Activated T-helper 1 cell treated with anti-CD3 and anti-CD28 coated beads, Interleukin-12 subunit alpha, Interleukin-12 subunit beta, Interleukin-2, Interleukin-4 antibody, amounts not matched to agents 30 ng/mL and 10 ng/mL and 1 ng/mL, durations not matched to agents 14 hours and 24 hours and 36 hours (primary cell): ENCODE measurements around the gene EXOC2. TPM values are rescaled to one million over a fixed set of nuclear protein-coding genes. Genes with fewer than 3 reads are reported as not detected.

Experiments
- DNase-seq: peaks from one replicate; pipeline ENCODE4 v3.0.0; 2021; ENCODE audit warnings: low spot score
- H3K27ac Mint-ChIP-seq: one replicate; pipeline ENCODE4 v1.8.0; 2021; ENCODE audit warnings: mild to moderate bottlenecking, mixed read lengths
- H3K27me3 Mint-ChIP-seq: one replicate; pipeline ENCODE4 v1.8.0; 2022; ENCODE audit warnings: mild to moderate bottlenecking, moderate library complexity, mixed read lengths; ENCODE audit not compliant: insufficient read depth
- H3K36me3 Mint-ChIP-seq: one replicate; pipeline ENCODE4 v1.8.0; 2021; ENCODE audit warnings: low read depth, mixed read lengths
- H3K4me1 Mint-ChIP-seq: one replicate; pipeline ENCODE4 v1.8.0; 2021; ENCODE audit warnings: low read depth, mixed read lengths
- H3K4me3 Mint-ChIP-seq: one replicate; pipeline ENCODE4 v1.8.0; 2021; ENCODE audit warnings: mild to moderate bottlenecking, moderate library complexity, mixed read lengths
- H3K9me3 Mint-ChIP-seq: one replicate; pipeline ENCODE4 v1.8.0; 2021; ENCODE audit warnings: mixed read lengths
- intact Hi-C: fragments of 100-400 bp; cut with micrococcal nuclease; formaldehyde crosslinking; loops from one replicate; pipeline ENCODE4 v1.15.1; 2024
- total RNA-seq: library from RNA; stranded (reverse); gene quantifications from 2 replicates; pipeline ENCODE4 v1.2.3, GENCODE V29; 2022

EXOC2 gene
- total RNA-seq, 1 donor from 2014 or later, result 44.5 TPM

- Mint-ChIP-seq H3K9me3 (no peaks in the 10 kb centered on the region), H3K27ac (peak overlapping the region; percentile 68), H3K4me1 (peaks cover 44% of the 10 kb centered on the region), H3K27me3 (no peaks in the 10 kb centered on the region), H3K36me3 (peaks cover 10% of the 10 kb centered on the region), H3K4me3 (peak overlapping the region; percentile 34)
- intact Hi-C loops, result loop anchor here (1.0 to 5.0 kb wide), 5 partner anchors 8 to 1857 kb away; partner anchors contain the start of genes EXOC2 and IRF4
- no peak for DNase-seq
Measured at GRCh38 chr6:684831-685636, 7.9 kb downstream of the EXOC2 start.

GRCh38 chr6:683742-684440 lies 9.0 kb downstream of the EXOC2 start:
- no peaks in the 10 kb centered on the region for H3K27me3 Mint-ChIP-seq
- H3K9me3 Mint-ChIP-seq, result no peaks in the 10 kb centered on the region
- no peak for DNase-seq
- peak overlapping the region; percentile 16 for H3K27ac Mint-ChIP-seq
- peaks cover 47% of the 10 kb centered on the region for H3K4me1 Mint-ChIP-seq
- intact Hi-C loops, result loop anchor here (2.0 to 5.0 kb wide), 3 partner anchors 193 to 1858 kb away; partner anchors contain the start of gene IRF4
- H3K36me3 Mint-ChIP-seq, result peaks cover 8% of the 10 kb centered on the region
- H3K4me3 Mint-ChIP-seq, result peak overlapping the region; percentile 41

- peaks cover 15% of the 10 kb centered on the region for H3K36me3 Mint-ChIP-seq
- no peak overlapping the region for H3K4me3 Mint-ChIP-seq
- H3K4me1 Mint-ChIP-seq, result peaks cover 47% of the 10 kb centered on the region
- intact Hi-C loops, result loop anchor here (5.0 kb wide), 1 partner anchor 1861 kb away; no protein-coding TSS in a partner anchor
- DNase-seq, result no peak
- H3K9me3 Mint-ChIP-seq, result no peaks in the 10 kb centered on the region
- no peak overlapping the region for H3K27ac Mint-ChIP-seq
- H3K27me3 Mint-ChIP-seq, result no peaks in the 10 kb centered on the region
Measured at GRCh38 chr6:680666-681340, 12.1 kb downstream of the EXOC2 start.

GRCh38 chr6:680251-680650 lies 12.7 kb downstream of the EXOC2 start:
- Mint-ChIP-seq H3K27ac (no peak overlapping the region), H3K36me3 (peaks cover 13% of the 10 kb centered on the region), H3K4me1 (peaks cover 42% of the 10 kb centered on the region), H3K27me3 (no peaks in the 10 kb centered on the region), H3K9me3 (no peaks in the 10 kb centered on the region), H3K4me3 (no peak overlapping the region)
- no peak for DNase-seq
- intact Hi-C loops, result loop anchor here (5.0 kb wide), 1 partner anchor 1862 kb away; no protein-coding TSS in a partner anchor

- intact Hi-C loops, result no loop called here
- Mint-ChIP-seq H3K9me3 (no peaks in the 10 kb centered on the region), H3K4me1 (peaks cover 43% of the 10 kb centered on the region), H3K27ac (no peak overlapping the region), H3K36me3 (peaks cover 17% of the 10 kb centered on the region), H3K4me3 (no peak overlapping the region), H3K27me3 (no peaks in the 10 kb centered on the region)
- DNase-seq, result no peak
Measured at GRCh38 chr6:679282-679681, 13.7 kb downstream of the EXOC2 start.

GRCh38 chr6:678520-678919 lies 14.4 kb downstream of the EXOC2 start:
- Mint-ChIP-seq H3K27ac (no peak overlapping the region), H3K4me1 (peaks cover 36% of the 10 kb centered on the region)

GRCh38 chr6:677919-678318 lies 15.0 kb downstream of the EXOC2 start:
- H3K27me3 Mint-ChIP-seq, result no peaks in the 10 kb centered on the region
- H3K36me3 Mint-ChIP-seq, result peaks cover 17% of the 10 kb centered on the region
- no peak overlapping the region for H3K27ac Mint-ChIP-seq
- no peaks in the 10 kb centered on the region for H3K9me3 Mint-ChIP-seq
- peaks cover 31% of the 10 kb centered on the region for H3K4me1 Mint-ChIP-seq
- intact Hi-C loops, result no loop called here
- DNase-seq, result no peak
- no peak overlapping the region for H3K4me3 Mint-ChIP-seq

More at GRCh38 chr6:678520-678919, 14.4 kb downstream of the EXOC2 start:
- no peak for DNase-seq
- Mint-ChIP-seq H3K4me3 (no peak overlapping the region), H3K36me3 (peaks cover 17% of the 10 kb centered on the region), H3K27me3 (no peaks in the 10 kb centered on the region), H3K9me3 (no peaks in the 10 kb centered on the region)
- intact Hi-C loops, result no loop called here

GRCh38 chr6:674956-675355 lies 18.0 kb downstream of the EXOC2 start:
- Mint-ChIP-seq H3K4me3 (no peak overlapping the region), H3K9me3 (no peaks in the 10 kb centered on the region), H3K27me3 (no peaks in the 10 kb centered on the region), H3K4me1 (peaks cover 19% of the 10 kb centered on the region), H3K36me3 (peaks cover 21% of the 10 kb centered on the region), H3K27ac (no peak overlapping the region)
- intact Hi-C loops, result loop anchor here (1.0 to 2.0 kb wide), 2 partner anchors 14 to 39 kb away; no protein-coding TSS in a partner anchor
- no peak for DNase-seq

GRCh38 chr6:674406-674805 lies 18.5 kb downstream of the EXOC2 start:
- Mint-ChIP-seq H3K36me3 (peaks cover 20% of the 10 kb centered on the region), H3K9me3 (no peaks in the 10 kb centered on the region), H3K27ac (no peak overlapping the region), H3K4me3 (no peak overlapping the region), H3K27me3 (no peaks in the 10 kb centered on the region), H3K4me1 (peaks cover 13% of the 10 kb centered on the region)
- intact Hi-C loops, result loop anchor here (2.0 kb wide), 1 partner anchor 14 kb away; no protein-coding TSS in a partner anchor
- DNase-seq, result no peak

GRCh38 chr6:667253-667927 lies 25.5 kb downstream of the EXOC2 start:
- H3K4me3 Mint-ChIP-seq, result no peak overlapping the region
- H3K9me3 Mint-ChIP-seq, result peaks cover 5% of the 10 kb centered on the region
- H3K36me3 Mint-ChIP-seq, result peaks cover 30% of the 10 kb centered on the region
- no peaks in the 10 kb centered on the region for H3K27me3 Mint-ChIP-seq
- intact Hi-C loops, result no loop called here
- DNase-seq, result no peak
- no peak overlapping the region for H3K27ac Mint-ChIP-seq
- peaks cover 38% of the 10 kb centered on the region for H3K4me1 Mint-ChIP-seq

- Mint-ChIP-seq H3K4me1 (peaks cover 56% of the 10 kb centered on the region), H3K4me3 (no peak overlapping the region), H3K9me3 (peaks cover 5% of the 10 kb centered on the region), H3K27me3 (no peaks in the 10 kb centered on the region), H3K36me3 (peaks cover 24% of the 10 kb centered on the region), H3K27ac (no peak overlapping the region)
- intact Hi-C loops, result no loop called here
- no peak for DNase-seq
Measured at GRCh38 chr6:665403-666267, 27.3 kb downstream of the EXOC2 start.
